Activated naive CD4-positive, alpha-beta T cell treated with anti-CD3 and anti-CD28 coated beads for 36 hours (primary cell): ENCODE results near the gene SLC34A3. TPM values are rescaled to one million over a fixed set of nuclear protein-coding genes. Genes with fewer than 3 reads are reported as not detected.

Source experiments
- CTCF ChIA-PET: fragments of 350-600 bp; sonication (Branson Sonifier 250); formaldehyde crosslinking; loops from one replicate; lab custom pipeline; 2021; ENCODE audit warnings: antibody characterized with exemption; lab: Charles Lee
- DNase-seq: peaks from one replicate; pipeline ENCODE4 v3.0.0-alpha.2; 2020
- H3K27ac Mint-ChIP-seq: one replicate; pipeline ENCODE4 v1.8.0; 2021; ENCODE audit warnings: mild to moderate bottlenecking, mixed read lengths
- H3K27me3 Mint-ChIP-seq: one replicate; pipeline ENCODE4 v1.8.0; 2021; ENCODE audit warnings: low read depth, mixed read lengths
- H3K36me3 Mint-ChIP-seq: one replicate; pipeline ENCODE4 v1.8.0; 2021; ENCODE audit warnings: low read depth, mixed read lengths
- H3K4me1 Mint-ChIP-seq: one replicate; pipeline ENCODE4 v1.8.0; 2021; ENCODE audit warnings: low read depth, mixed read lengths
- H3K4me3 Mint-ChIP-seq: one replicate; pipeline ENCODE4 v1.8.0; 2021; ENCODE audit warnings: mild to moderate bottlenecking, moderate library complexity, mixed read lengths
- H3K9me3 Mint-ChIP-seq: one replicate; pipeline ENCODE4 v1.8.0; 2021; ENCODE audit warnings: mixed read lengths
- intact Hi-C: fragments of 100-400 bp; cut with micrococcal nuclease; formaldehyde crosslinking; loops from one replicate; pipeline ENCODE4 v1.15.1; 2023
- total RNA-seq, 2 experiments: library from RNA; stranded (reverse); gene quantifications; one replicate each; pipeline ENCODE4 v1.2.3, GENCODE V29; 2021

The SLC34A3 gene
- total RNA-seq, 2 experiments from 2014 or later, result not detected

- intact Hi-C loops, result no loop called here
- CTCF ChIA-PET, result no interaction called here
- peaks cover 21% of the 10 kb centered on the region for H3K36me3 Mint-ChIP-seq
- no peaks in the 10 kb centered on the region for H3K9me3 Mint-ChIP-seq
- H3K27me3 Mint-ChIP-seq, result no peaks in the 10 kb centered on the region
- no peak for DNase-seq
- no peak overlapping the region for H3K27ac Mint-ChIP-seq
- H3K4me3 Mint-ChIP-seq, result no peak overlapping the region
- H3K4me1 Mint-ChIP-seq, result peaks cover 17% of the 10 kb centered on the region
Observed at GRCh38 chr9:137211532-137211931, 19.2 kb upstream of the SLC34A3 start.

GRCh38 chr9:137212520-137212919 lies 18.2 kb upstream of the SLC34A3 start:
- Mint-ChIP-seq H3K27me3 (no peaks in the 10 kb centered on the region), H3K4me3 (no peak overlapping the region), H3K36me3 (peaks cover 14% of the 10 kb centered on the region), H3K9me3 (no peaks in the 10 kb centered on the region), H3K27ac (no peak overlapping the region), H3K4me1 (peaks cover 7% of the 10 kb centered on the region)
- intact Hi-C loops, result no loop called here
- DNase-seq, result no peak
- CTCF ChIA-PET, result no interaction called here

GRCh38 chr9:137213160-137214060 lies 17.3 kb upstream of the SLC34A3 start:
- intact Hi-C loops, result no loop called here
- Mint-ChIP-seq H3K9me3 (no peaks in the 10 kb centered on the region), H3K36me3 (peaks cover 12% of the 10 kb centered on the region), H3K4me1 (peaks cover 5% of the 10 kb centered on the region), H3K4me3 (no peak overlapping the region), H3K27me3 (no peaks in the 10 kb centered on the region), H3K27ac (no peak overlapping the region)
- CTCF ChIA-PET, result no interaction called here
- DNase-seq, result no peak

- CTCF ChIA-PET, result no interaction called here
Observed at GRCh38 chr9:137214620-137215019, 16.1 kb upstream of the SLC34A3 start.

GRCh38 chr9:137215196-137215986 lies 15.3 kb upstream of the SLC34A3 start:
- Mint-ChIP-seq H3K27ac (no peak overlapping the region), H3K36me3 (peaks cover 2% of the 10 kb centered on the region), H3K4me1 (no peaks in the 10 kb centered on the region), H3K4me3 (no peak overlapping the region), H3K9me3 (no peaks in the 10 kb centered on the region), H3K27me3 (no peaks in the 10 kb centered on the region)
- no peak for DNase-seq
- CTCF ChIA-PET, result no interaction called here
- intact Hi-C loops, result no loop called here

More at GRCh38 chr9:137214620-137215019, 16.1 kb upstream of the SLC34A3 start:
- Mint-ChIP-seq H3K27ac (no peak overlapping the region), H3K27me3 (no peaks in the 10 kb centered on the region), H3K9me3 (no peaks in the 10 kb centered on the region), H3K4me1 (no peaks in the 10 kb centered on the region), H3K36me3 (peaks cover 4% of the 10 kb centered on the region), H3K4me3 (no peak overlapping the region)
- intact Hi-C loops, result no loop called here
- DNase-seq, result no peak

GRCh38 chr9:137216188-137216965 lies 14.3 kb upstream of the SLC34A3 start:
- CTCF ChIA-PET, result no interaction called here
- Mint-ChIP-seq H3K27ac (no peak overlapping the region), H3K27me3 (no peaks in the 10 kb centered on the region)

GRCh38 chr9:137217276-137218211 lies 13.2 kb upstream of the SLC34A3 start:
- Mint-ChIP-seq H3K9me3 (no peaks in the 10 kb centered on the region), H3K27ac (no peak overlapping the region), H3K27me3 (no peaks in the 10 kb centered on the region), H3K4me3 (no peak overlapping the region), H3K36me3 (peaks cover 2% of the 10 kb centered on the region), H3K4me1 (no peaks in the 10 kb centered on the region)
- CTCF ChIA-PET, result interaction anchor here (0.7 kb wide), 1 partner anchor 11 kb away, joined by 5 read pairs; no protein-coding TSS in a partner anchor
- intact Hi-C loops, result no loop called here
- no peak for DNase-seq

More at GRCh38 chr9:137216188-137216965, 14.3 kb upstream of the SLC34A3 start:
- intact Hi-C loops, result no loop called here
- no peak overlapping the region for H3K4me3 Mint-ChIP-seq
- no peaks in the 10 kb centered on the region for H3K4me1 Mint-ChIP-seq
- DNase-seq, result no peak
- H3K36me3 Mint-ChIP-seq, result peaks cover 2% of the 10 kb centered on the region
- H3K9me3 Mint-ChIP-seq, result no peaks in the 10 kb centered on the region

- Mint-ChIP-seq H3K27me3 (no peaks in the 10 kb centered on the region), H3K9me3 (no peaks in the 10 kb centered on the region), H3K36me3 (no peaks in the 10 kb centered on the region), H3K4me1 (peaks cover 1% of the 10 kb centered on the region), H3K27ac (no peak overlapping the region), H3K4me3 (no peak overlapping the region)
- no peak for DNase-seq
- CTCF ChIA-PET, result no interaction called here
- intact Hi-C loops, result no loop called here
Observed at GRCh38 chr9:137218212-137218753, 12.4 kb upstream of the SLC34A3 start.

GRCh38 chr9:137218754-137219271 lies 11.9 kb upstream of the SLC34A3 start:
- Mint-ChIP-seq H3K27me3 (no peaks in the 10 kb centered on the region), H3K9me3 (no peaks in the 10 kb centered on the region), H3K27ac (no peak overlapping the region), H3K4me1 (peaks cover 1% of the 10 kb centered on the region), H3K36me3 (no peaks in the 10 kb centered on the region), H3K4me3 (no peak overlapping the region)
- intact Hi-C loops, result no loop called here
- no peak for DNase-seq
- CTCF ChIA-PET, result no interaction called here

- Mint-ChIP-seq H3K27me3 (no peaks in the 10 kb centered on the region), H3K36me3 (no peaks in the 10 kb centered on the region), H3K9me3 (no peaks in the 10 kb centered on the region), H3K4me1 (peaks cover 4% of the 10 kb centered on the region), H3K4me3 (no peak overlapping the region), H3K27ac (no peak overlapping the region)
- intact Hi-C loops, result loop anchor here (10.0 kb wide), 1 partner anchor 335 kb away; the partner anchor contains the start of gene TRAF2
- DNase-seq, result no peak
- CTCF ChIA-PET, result no interaction called here
Observed at GRCh38 chr9:137219757-137220316, 10.9 kb upstream of the SLC34A3 start.
